OCI-LY1 (cell line): ENCODE measurements around the gene SAP30L.

Experiments used
- H2AFZ ChIP-seq: fragments of 200-600 bp; sonication (generic), shearing (Covaris generic); 2 replicates; pipeline ENCODE4 v1.6.0; 2014; ENCODE audit warnings: antibody characterized with exemption, mild to moderate bottlenecking, low read length
- H3F3A ChIP-seq: fragments of 200-600 bp; sonication (generic), shearing (Covaris generic); 2 replicates; pipeline ENCODE4 v1.6.0; 2014; ENCODE audit warnings: mild to moderate bottlenecking, antibody characterized with exemption, low read length, moderate library complexity; ENCODE audit not compliant: insufficient read depth
- H3K27ac ChIP-seq: fragments of 200-600 bp; sonication (generic); 2 replicates; pipeline ENCODE4 v1.5.1; 2014; ENCODE audit warnings: low read length, mixed run types, mild to moderate bottlenecking, low read depth; ENCODE audit not compliant: poor library complexity, severe bottlenecking
- H3K27me3 ChIP-seq: fragments of 200-600 bp; sonication (generic); 2 replicates; pipeline ENCODE4 v1.6.0; 2014; ENCODE audit warnings: antibody characterized with exemption, mild to moderate bottlenecking, low read length, moderate library complexity; ENCODE audit not compliant: insufficient read depth
- H3K36me3 ChIP-seq: fragments of 200-600 bp; sonication (generic); 2 replicates; pipeline ENCODE4 v1.6.1; 2014; ENCODE audit warnings: mild to moderate bottlenecking, antibody characterized with exemption, low read length, moderate library complexity, mixed read lengths; ENCODE audit not compliant: insufficient read depth
- H3K4me1 ChIP-seq: fragments of 200-600 bp; sonication (generic); 2 replicates; pipeline ENCODE4 v1.5.1; 2014; ENCODE audit warnings: mild to moderate bottlenecking, low read length, moderate library complexity; ENCODE audit not compliant: insufficient read depth, severe bottlenecking
- H3K4me2 ChIP-seq: fragments of 200-600 bp; sonication (generic), shearing (Covaris generic); 2 replicates; pipeline ENCODE4 v1.6.1; 2014; ENCODE audit warnings: low read length
- H3K4me3 ChIP-seq: fragments of 200-600 bp; sonication (generic); 2 replicates; pipeline ENCODE4 v1.5.1; 2014; ENCODE audit warnings: low read length, low read depth, mild to moderate bottlenecking, mixed read lengths; ENCODE audit not compliant: poor library complexity, severe bottlenecking
- H3K79me2 ChIP-seq: fragments of 200-600 bp; shearing (Covaris generic); 2 replicates; pipeline ENCODE4 v1.6.1; 2016; ENCODE audit warnings: mixed run types, low read length, mixed read lengths; ENCODE audit not compliant: insufficient read depth
- H3K9ac ChIP-seq: fragments of 200-600 bp; sonication (generic), shearing (Covaris generic); 2 replicates; pipeline ENCODE4 v1.6.1; 2014; ENCODE audit warnings: mild to moderate bottlenecking, low read length, mixed read lengths
- H3K9me2 ChIP-seq: fragments of 200-600 bp; sonication (generic), shearing (Covaris generic); 2 replicates; pipeline ENCODE4 v1.6.1; 2014; ENCODE audit warnings: low read depth, mild to moderate bottlenecking, low read length, mixed read lengths
- H3K9me3 ChIP-seq: fragments of 200-600 bp; shearing (Covaris generic); 2 replicates; pipeline ENCODE4 v1.6.1; 2014; ENCODE audit warnings: low read length, mixed read lengths
- H4K20me1 ChIP-seq: fragments of 200-600 bp; sonication (generic), shearing (Covaris generic); 2 replicates; pipeline ENCODE4 v1.6.0; 2016; ENCODE audit warnings: mild to moderate bottlenecking, low read length; ENCODE audit not compliant: insufficient read depth
- EZH2 ChIP-seq: fragments of 200-600 bp; sonication (generic), shearing (Covaris generic); IDR thresholded peaks from 2 replicates; pipeline ENCODE4 v1.8.0; 2017; ENCODE audit warnings: borderline replicate concordance, mixed run types, mild to moderate bottlenecking, antibody characterized with exemption, low read length, moderate library complexity, mixed read lengths
- TF ChIP-seq, protein P1 (sequence below): fragments of 200-600 bp; sonication (generic), shearing (Covaris generic); IDR thresholded peaks from 2 replicates; pipeline ENCODE4 v1.5.1; 2017; ENCODE audit warnings: mild to moderate bottlenecking, antibody characterized with exemption, low read length, moderate library complexity, mixed read lengths

Gene SAP30L

GRCh38 chr5:154470947-154471870, 25.4 kb downstream of the SAP30L start:
- no peak overlapping the region for H3K4me2 ChIP-seq

GRCh38 chr5:154472871-154473580, 27.2 kb downstream of the SAP30L start:
- Histone ChIP-seq H3K9ac (no peak overlapping the region), H4K20me1 (no peaks in the 10 kb centered on the region), H3K4me3 (no peak overlapping the region), H3K27me3 (no peaks in the 10 kb centered on the region), H3K79me2 (no peaks in the 10 kb centered on the region), H3K9me3 (no peaks in the 10 kb centered on the region), H3K27ac (no peak overlapping the region), H2AFZ (no peak overlapping the region), H3K4me2 (no peak overlapping the region), H3K36me3 (no peaks in the 10 kb centered on the region), H3K9me2 (no peaks in the 10 kb centered on the region), H3K4me1 (no peaks in the 10 kb centered on the region), H3F3A (no peaks in the 10 kb centered on the region)
- no peak for TF ChIP-seq EZH2
- TF ChIP-seq, protein P1, sequence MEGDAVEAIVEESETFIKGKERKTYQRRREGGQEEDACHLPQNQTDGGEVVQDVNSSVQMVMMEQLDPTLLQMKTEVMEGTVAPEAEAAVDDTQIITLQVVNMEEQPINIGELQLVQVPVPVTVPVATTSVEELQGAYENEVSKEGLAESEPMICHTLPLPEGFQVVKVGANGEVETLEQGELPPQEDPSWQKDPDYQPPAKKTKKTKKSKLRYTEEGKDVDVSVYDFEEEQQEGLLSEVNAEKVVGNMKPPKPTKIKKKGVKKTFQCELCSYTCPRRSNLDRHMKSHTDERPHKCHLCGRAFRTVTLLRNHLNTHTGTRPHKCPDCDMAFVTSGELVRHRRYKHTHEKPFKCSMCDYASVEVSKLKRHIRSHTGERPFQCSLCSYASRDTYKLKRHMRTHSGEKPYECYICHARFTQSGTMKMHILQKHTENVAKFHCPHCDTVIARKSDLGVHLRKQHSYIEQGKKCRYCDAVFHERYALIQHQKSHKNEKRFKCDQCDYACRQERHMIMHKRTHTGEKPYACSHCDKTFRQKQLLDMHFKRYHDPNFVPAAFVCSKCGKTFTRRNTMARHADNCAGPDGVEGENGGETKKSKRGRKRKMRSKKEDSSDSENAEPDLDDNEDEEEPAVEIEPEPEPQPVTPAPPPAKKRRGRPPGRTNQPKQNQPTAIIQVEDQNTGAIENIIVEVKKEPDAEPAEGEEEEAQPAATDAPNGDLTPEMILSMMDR = no peak

More at GRCh38 chr5:154470947-154471870, 25.4 kb downstream of the SAP30L start:
- H3K36me3 ChIP-seq = no peaks in the 10 kb centered on the region
- H4K20me1 ChIP-seq = no peaks in the 10 kb centered on the region
- no peaks in the 10 kb centered on the region for H3K9me3 ChIP-seq
- no peak overlapping the region for H2AFZ ChIP-seq
- no peaks in the 10 kb centered on the region for H3F3A ChIP-seq
- H3K27ac ChIP-seq = no peak overlapping the region
- H3K27me3 ChIP-seq = no peaks in the 10 kb centered on the region
- TF ChIP-seq EZH2 = no peak
- TF ChIP-seq, protein P1 = no peak
- H3K9ac ChIP-seq = no peak overlapping the region
- H3K79me2 ChIP-seq = no peaks in the 10 kb centered on the region
- H3K4me3 ChIP-seq = no peak overlapping the region
- no peaks in the 10 kb centered on the region for H3K4me1 ChIP-seq
- no peaks in the 10 kb centered on the region for H3K9me2 ChIP-seq

DNA sequence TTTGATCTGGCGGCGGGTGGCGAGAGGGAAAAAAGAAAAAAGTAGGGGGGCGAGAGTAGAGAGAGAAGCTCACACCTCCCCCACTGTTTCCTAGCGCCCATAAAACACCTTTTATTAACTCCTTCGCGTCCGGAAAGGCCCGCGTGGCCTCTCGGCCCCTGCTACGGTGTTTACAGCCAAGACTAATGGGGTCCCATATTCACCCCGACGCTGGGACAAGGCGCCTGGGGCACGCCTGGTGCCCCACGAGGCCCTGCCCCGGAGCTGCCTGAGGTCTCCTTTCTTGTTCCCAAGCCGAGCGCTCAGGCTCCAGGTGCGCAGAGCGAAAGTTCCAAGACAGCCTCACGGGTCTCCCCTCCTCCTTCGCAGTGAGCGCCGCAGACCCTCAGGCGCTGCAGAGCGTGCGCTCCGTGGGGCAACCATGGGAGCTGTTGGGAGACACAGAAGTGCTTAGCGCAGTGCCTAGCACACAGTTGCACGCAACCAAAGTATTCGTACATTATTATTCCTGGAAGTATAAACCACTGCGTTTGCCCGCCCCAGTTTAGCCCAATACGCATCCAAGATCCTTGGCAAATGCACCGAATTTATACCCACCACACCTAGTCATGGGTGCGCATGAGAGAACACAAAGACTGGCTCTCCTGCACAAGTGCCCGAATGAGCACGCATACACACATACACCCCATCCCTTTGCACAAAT, 27.9 kb downstream of the SAP30L start:
- Histone ChIP-seq H3F3A (no peaks in the 10 kb centered on the region), H3K36me3 (no peaks in the 10 kb centered on the region), H3K9me3 (no peaks in the 10 kb centered on the region), H3K27ac (no peak overlapping the region), H3K4me2 (no peak overlapping the region), H3K4me3 (no peak overlapping the region), H3K9me2 (no peaks in the 10 kb centered on the region), H4K20me1 (no peaks in the 10 kb centered on the region), H3K4me1 (no peaks in the 10 kb centered on the region), H2AFZ (no peak overlapping the region), H3K27me3 (no peaks in the 10 kb centered on the region), H3K79me2 (no peaks in the 10 kb centered on the region), H3K9ac (no peak overlapping the region)
- TF ChIP-seq EZH2 = no peak
- TF ChIP-seq, protein P1 = no peak
